ENCODE measurements around the gene MRPL58.

MRPL58 gene

GRCh38 chr17:75012346-75013091, at the start of gene MRPL58:
MRPL58 (plus strand) TSS chr17:75012670; CDS start chr17:75012687, 17 bp downstream.
- H3K4me3 ChIP-seq (ENCODE audit: low read depth, low read length), result peak within 1 kb of the TSS; percentile 81
- H3K4me1 ChIP-seq (ENCODE audit: control insufficient read depth, insufficient read depth, low read length), result peaks cover 26% of the 10 kb centered on the region
- POLR2A ChIA-PET, result interaction anchor here (0.6 to 3.7 kb wide), 34 partner anchors 9 to 716 kb away, joined by 3 to 46 read pairs (median 5); partner anchors contain the start of genes ATP5PD, CDR2L, FDXR and GRB2
- CTCF ChIA-PET, result interaction anchor here (0.6 to 4.3 kb wide), 23 partner anchors 10 to 221 kb away, joined by 3 to 62 read pairs (median 4); partner anchors contain the start of genes CDR2L and NT5C
- H3K9me3 ChIP-seq (ENCODE audit: control insufficient read depth, insufficient read depth, low read depth, low read length), result no peaks in the 10 kb centered on the region
- peak within 1 kb of the TSS; percentile 83 for H3K27ac ChIP-seq (ENCODE audit: extremely low read depth, low read depth, low read length)
- peaks cover 12 to 17% of the 10 kb centered on the region in 2 experiments; a peak in 2 of 3 replicates for H3K36me3 ChIP-seq (ENCODE audit: control insufficient read depth in 2 of 2, insufficient read depth in 1 of 2, low read length in 2 of 2)
- TF ChIP-seq ZNF274 (IDR thresholded peaks at IDR 0.05; ENCODE audit: low read length) (no peak), ZNF274 (tag by site-specific recombination; IDR thresholded peaks at IDR 0.05; ENCODE audit: borderline replicate concordance) (no peak), ZNF785 (tag by site-specific recombination; IDR thresholded peaks at IDR 0.05) (peak; percentile 75; the same call in 1 of the 2 replicates), ZNF26 (tag by site-specific recombination; IDR thresholded peaks at IDR 0.05) (no peak), ZNF133 (tag by site-specific recombination; IDR thresholded peaks at IDR 0.05) (0 out of 2 replicates have a peak, but pooled peaks have one; percentile 13), ZNF292 (tag by site-specific recombination; IDR thresholded peaks at IDR 0.05; ENCODE audit: borderline replicate concordance, low read depth) (no peak), TCF7L2 (IDR thresholded peaks at IDR 0.05; ENCODE audit: borderline replicate concordance, low read depth, low read length) (no peak), ZFP69B (tag by site-specific recombination; IDR thresholded peaks at IDR 0.05) (peak; percentile 85), GLIS2 (tag by site-specific recombination; IDR thresholded peaks at IDR 0.05) (peak; percentile 92), ZBTB6 (tag by site-specific recombination; IDR thresholded peaks at IDR 0.05) (peak; percentile 65; the same call in 1 of the 2 replicates), ZNF48 (tag by site-specific recombination; IDR thresholded peaks at IDR 0.05) (no peak), ZNF837 (tag by site-specific recombination; IDR thresholded peaks at IDR 0.05) (no peak), ZNF426 (tag by site-specific recombination; IDR thresholded peaks at IDR 0.05) (no peak), ZNF654 (tag by site-specific recombination; IDR thresholded peaks at IDR 0.05; ENCODE audit: low read depth) (no peak), ZNF580 (tag by site-specific recombination; IDR thresholded peaks at IDR 0.05) (peak; percentile 93), ZBTB17 (tag by site-specific recombination; IDR thresholded peaks at IDR 0.05) (peak; percentile 81), MEIS1 (CRISPR knock-in tag; IDR thresholded peaks at IDR 0.05; ENCODE audit: borderline replicate concordance) (no peak), ZNF114 (tag by site-specific recombination; IDR thresholded peaks at IDR 0.05) (no peak), ZNF473 (tag by site-specific recombination; IDR thresholded peaks at IDR 0.05) (no peak), KLF8 (tag by site-specific recombination; IDR thresholded peaks at IDR 0.05) (peak; percentile 85; the same call in 1 of the 2 replicates), ZSCAN5A (tag by site-specific recombination; IDR thresholded peaks at IDR 0.05) (peak; percentile 99), ZNF701 (tag by site-specific recombination; IDR thresholded peaks at IDR 0.05) (no peak), SALL2 (tag by site-specific recombination; IDR thresholded peaks at IDR 0.05; ENCODE audit: borderline replicate concordance) (no peak), ZNF341 (tag by site-specific recombination; IDR thresholded peaks at IDR 0.05; ENCODE audit: low read depth) (no peak), ZNF624 (tag by site-specific recombination; IDR thresholded peaks at IDR 0.05) (no peak), ZNF10 (tag by site-specific recombination; IDR thresholded peaks at IDR 0.05) (no peak; the same call in 1 of the 2 replicates)
- TF ChIP-seq, protein P1, sequence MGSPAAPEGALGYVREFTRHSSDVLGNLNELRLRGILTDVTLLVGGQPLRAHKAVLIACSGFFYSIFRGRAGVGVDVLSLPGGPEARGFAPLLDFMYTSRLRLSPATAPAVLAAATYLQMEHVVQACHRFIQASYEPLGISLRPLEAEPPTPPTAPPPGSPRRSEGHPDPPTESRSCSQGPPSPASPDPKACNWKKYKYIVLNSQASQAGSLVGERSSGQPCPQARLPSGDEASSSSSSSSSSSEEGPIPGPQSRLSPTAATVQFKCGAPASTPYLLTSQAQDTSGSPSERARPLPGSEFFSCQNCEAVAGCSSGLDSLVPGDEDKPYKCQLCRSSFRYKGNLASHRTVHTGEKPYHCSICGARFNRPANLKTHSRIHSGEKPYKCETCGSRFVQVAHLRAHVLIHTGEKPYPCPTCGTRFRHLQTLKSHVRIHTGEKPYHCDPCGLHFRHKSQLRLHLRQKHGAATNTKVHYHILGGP (tag by site-specific recombination; IDR thresholded peaks at IDR 0.05), result no peak
- TF ChIP-seq, protein P2, sequence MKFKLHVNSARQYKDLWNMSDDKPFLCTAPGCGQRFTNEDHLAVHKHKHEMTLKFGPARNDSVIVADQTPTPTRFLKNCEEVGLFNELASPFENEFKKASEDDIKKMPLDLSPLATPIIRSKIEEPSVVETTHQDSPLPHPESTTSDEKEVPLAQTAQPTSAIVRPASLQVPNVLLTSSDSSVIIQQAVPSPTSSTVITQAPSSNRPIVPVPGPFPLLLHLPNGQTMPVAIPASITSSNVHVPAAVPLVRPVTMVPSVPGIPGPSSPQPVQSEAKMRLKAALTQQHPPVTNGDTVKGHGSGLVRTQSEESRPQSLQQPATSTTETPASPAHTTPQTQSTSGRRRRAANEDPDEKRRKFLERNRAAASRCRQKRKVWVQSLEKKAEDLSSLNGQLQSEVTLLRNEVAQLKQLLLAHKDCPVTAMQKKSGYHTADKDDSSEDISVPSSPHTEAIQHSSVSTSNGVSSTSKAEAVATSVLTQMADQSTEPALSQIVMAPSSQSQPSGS (tag by site-specific recombination; IDR thresholded peaks at IDR 0.05; ENCODE audit: low read depth), result 0 out of 2 replicates have a peak, but pooled peaks have one; percentile 16
- TF ChIP-seq, protein P3, sequence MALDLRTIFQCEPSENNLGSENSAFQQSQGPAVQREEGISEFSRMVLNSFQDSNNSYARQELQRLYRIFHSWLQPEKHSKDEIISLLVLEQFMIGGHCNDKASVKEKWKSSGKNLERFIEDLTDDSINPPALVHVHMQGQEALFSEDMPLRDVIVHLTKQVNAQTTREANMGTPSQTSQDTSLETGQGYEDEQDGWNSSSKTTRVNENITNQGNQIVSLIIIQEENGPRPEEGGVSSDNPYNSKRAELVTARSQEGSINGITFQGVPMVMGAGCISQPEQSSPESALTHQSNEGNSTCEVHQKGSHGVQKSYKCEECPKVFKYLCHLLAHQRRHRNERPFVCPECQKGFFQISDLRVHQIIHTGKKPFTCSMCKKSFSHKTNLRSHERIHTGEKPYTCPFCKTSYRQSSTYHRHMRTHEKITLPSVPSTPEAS (tag by site-specific recombination; IDR thresholded peaks at IDR 0.05), result 0 out of 2 replicates have a peak, but pooled peaks have one; percentile 21
